Brain pericyte (primary cell): ENCODE results near the gene TSGA10IP.
"Not testable (repeated sequence)": the region's sequence is repeated elsewhere in the genome, so short reads cannot be mapped to it uniquely, and the experiment has no call there.

ENCODE experiments used
- DNase-seq: peaks from one replicate; pipeline ENCODE4 v3.0.0-alpha.2; 2012; ENCODE audit warnings: low read depth, low spot score

TSGA10IP gene

GRCh38 chr11:65945941-65946558, 770 bp downstream of the TSGA10IP start:
- DNase-seq = no peak

- no peak for DNase-seq
These were observed 1.4 kb downstream of the TSGA10IP start for GRCh38 chr11:65946655-65947054.

DNA sequence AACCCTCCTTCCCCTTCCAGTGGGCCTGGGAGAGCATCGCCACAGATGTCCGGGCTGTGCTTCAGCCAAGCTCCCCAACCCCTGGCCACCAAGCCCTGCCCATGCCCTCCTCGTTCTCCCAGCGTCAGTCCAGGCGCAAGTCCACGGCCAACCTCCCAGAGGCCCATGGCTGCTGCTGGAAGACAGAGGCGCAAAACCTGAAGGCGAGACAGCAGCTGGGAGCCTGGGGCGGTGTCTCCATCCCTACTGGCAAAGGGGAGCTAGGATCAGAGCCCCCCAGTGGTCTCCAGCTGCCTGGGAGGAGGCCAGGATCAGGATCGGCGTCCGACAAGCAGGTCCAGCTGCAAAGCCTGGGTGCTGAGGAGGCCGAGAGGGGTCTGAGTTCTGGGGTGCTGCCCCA, 1.9 kb downstream of the TSGA10IP start:
- no peak for DNase-seq

DNA sequence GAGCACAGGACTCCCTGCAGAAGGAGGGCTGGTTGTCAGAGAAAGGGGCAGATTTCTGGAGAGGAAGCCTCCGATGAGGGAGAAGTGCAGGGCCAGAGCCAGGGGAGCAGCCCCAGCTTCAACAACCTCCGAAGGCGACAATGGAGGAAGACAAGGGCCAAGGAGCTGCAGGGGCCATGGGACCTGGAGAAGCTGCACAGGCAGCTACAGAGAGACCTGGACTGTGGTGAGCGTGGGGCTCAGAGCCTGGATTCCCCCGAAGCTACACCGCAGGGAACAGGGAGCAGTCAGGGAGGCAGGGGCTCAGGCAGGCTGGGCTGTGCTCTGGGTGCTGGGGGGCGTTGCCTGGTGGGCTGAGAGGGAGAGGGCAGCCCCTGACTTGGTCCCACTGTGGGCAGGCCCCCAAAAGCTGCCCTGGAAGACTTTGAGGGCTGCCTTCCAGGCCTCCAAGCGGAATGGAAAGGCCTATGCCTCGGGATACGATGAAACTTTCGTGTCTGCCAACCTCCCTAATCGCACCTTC, 2.4 kb downstream of the TSGA10IP start:
- no peak for DNase-seq

DNA sequence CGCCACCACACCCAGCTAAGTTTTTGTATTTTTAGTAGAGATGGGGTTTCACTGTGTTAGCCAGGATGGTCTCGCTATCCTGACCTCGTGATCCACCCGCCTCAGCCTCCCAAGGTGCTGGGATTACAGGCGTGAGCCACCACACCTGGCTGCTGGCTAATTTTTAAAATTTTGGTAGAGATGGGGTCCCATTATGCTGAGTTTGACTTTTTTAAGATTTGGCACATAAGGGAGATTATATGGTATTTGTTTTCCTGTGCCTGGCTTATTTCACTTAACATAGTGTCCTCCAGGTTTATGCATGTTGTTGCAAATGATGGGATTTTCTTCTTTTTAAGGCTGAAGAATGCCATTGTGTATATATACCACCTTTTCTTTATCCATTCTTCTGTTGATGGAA, 5.4 kb downstream of the TSGA10IP start:
- DNase-seq = not testable (repeated sequence)

DNA sequence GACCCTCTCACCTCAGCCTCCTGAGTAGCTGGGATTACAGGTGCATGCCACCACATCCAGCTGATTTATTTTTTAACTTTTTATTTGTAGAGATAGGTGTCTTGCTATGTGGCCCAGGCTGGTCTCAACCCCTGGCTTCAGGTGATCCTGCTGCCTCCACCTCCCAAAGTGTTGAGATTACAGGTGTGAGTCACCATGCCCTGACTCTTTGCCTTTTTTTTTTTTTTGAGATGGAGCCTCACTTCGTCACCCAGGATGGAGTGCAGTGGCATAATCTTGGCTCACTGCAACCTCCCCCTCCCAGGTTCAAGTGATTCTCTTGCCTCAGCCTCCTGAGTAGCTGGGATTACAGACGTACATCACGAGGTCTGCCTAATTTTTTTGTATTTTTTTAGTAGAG, 6.4 kb downstream of the TSGA10IP start:
- DNase-seq = not testable (repeated sequence)

DNA sequence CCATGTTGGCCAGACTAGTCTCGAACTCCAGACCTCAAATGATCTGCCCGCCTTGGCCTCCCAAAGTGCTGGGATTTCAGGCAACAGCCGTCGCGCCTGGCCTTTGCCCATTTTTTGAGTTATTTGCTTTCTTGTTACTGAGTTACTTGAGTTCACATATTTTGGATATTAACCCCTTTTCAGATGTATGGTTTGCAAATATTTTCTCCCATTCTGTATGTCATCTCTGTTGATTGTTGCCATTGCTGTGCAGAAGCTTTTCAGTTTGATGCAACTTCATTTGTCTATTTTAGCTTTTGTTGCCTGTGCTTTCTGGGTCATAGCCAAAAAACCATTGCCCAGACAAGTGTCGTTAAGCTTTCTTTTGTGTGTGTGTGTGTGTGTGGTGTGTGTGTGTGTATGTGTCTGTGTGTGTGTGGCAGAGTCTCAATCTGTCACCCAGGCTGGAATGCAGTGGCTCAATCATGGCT, 6.8 kb downstream of the TSGA10IP start:
- no peak for DNase-seq

GRCh38 chr11:65953471-65953870, 8.2 kb downstream of the TSGA10IP start:
- DNase-seq = no peak

DNA sequence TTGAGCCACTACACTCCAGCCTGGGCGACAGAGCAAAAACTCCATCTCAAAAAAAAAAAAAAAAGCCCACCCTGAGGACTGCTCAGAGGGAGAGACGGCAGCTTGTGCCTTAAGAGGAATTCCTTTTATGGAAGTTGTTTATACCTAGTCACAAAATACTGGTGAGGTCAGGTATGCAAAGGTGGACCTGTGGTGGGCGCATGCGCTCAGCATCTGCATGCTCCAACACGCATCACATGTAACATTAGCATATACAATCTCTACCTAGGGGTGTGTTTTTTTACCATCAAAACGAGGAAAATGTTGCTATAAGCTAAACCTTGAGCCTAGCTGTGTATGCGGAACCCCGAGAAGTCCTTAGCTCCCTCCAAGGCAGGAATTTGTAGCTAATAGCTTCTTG, 9.5 kb downstream of the TSGA10IP start:
- no peak for DNase-seq

GRCh38 chr11:65958291-65958690, 13.0 kb downstream of the TSGA10IP start:
- no peak for DNase-seq

DNA sequence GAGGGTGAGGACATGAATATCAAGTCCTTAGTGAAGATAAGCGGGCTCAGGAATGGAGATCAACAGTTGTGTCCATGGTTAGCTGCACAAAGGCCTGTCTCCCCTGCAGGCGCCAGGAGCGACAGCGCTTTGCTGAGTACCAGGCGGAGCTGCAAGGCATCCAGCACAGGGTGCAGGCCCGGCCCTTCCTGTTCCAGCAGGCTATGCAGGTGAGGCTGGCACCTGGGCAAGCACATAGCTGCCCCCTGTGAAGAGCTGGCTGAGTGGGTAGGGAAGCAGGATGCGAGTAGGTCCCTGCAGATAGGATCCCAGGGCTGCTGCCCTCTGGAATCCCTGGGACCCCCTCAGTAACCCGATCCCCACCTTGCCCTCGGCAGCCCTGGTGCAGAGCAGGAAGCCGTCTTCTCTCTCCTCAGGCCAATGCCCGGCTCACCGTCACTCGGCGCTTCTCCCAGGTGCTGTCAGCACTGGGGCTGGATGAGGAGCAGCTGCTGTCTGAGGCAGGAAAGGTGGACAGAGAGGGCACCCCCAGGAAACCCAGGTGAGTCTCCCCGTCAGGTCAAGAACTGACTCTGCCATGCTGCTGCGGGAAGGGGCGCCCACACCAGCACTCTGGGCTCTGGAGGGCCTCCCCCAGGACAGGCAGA, 13.6 kb downstream of the TSGA10IP start:
- no peak for DNase-seq

- DNase-seq = no peak
These were observed 15.6 kb downstream of the TSGA10IP start for GRCh38 chr11:65960824-65961266.

DNA sequence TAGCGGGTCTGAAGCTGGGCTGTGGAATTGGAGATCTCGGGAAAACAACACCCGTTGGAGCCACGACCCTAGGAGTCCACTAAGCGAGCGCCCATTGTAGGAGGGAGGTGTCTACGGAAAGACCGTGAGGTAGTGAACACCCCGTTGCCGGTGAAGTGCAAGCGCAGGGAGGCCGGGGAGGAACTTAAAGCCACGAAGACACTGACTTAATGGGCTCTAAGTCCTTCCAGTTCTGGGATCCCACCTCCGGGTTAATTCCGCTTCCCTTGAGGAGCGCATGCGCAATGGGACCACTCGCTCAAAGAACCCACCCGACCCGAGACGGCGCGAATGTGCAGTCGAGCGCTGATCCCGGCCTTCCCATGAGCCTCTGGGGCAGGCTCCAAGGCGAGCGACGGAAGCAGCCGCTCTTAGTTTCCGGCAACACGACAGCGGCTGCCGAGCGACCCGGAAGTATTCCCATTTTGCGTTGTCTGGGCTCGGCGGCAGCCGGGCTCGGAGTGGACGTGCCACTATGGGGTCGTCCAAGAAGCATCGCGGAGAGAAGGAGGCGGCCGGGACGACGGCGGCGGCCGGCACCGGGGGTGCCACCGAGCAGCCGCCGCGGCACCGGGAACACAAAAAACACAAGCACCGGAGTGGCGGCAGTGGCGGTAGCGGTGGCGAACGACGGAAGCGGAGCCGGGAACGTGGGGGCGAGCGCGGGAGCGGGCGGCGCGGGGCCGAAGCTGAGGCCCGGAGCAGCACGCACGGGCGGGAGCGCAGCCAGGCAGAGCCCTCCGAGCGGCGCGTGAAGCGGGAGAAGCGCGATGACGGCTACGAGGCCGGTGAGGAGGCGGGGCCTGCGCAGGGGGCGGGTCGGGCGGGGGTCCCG, 16.2 kb downstream of the TSGA10IP start, which contains the start of gene SART1:
Gene SART1, plus strand, starts transcription at position 468 of the 874 bp plus-strand sequence. Its CDS starts 47 bp downstream, at position 515.
- peak; percentile 95 for DNase-seq

DNA sequence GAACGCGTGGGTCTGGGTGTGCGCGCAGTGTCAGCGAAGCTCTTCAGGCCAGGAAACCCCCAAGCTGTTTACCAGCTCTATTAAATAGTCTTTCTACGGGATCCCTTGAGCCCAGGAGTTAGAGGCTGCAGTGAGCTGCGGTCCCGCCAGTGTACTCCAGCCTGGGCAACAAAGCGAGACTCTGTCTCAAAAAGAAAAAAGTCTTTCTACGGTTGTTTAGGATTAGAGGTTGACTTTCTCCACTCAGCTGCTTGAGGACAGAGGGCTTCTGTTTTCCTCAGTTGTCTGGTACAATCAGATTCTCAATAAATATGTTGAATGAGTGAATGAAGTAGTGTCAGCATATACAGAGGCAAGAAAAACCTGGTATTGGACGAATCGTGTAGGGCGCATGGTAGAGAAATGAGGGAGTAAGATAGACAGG, 16.9 kb downstream of the TSGA10IP start:
- no peak for DNase-seq

- no peak for DNase-seq
These were observed 19.6 kb downstream of the TSGA10IP start for GRCh38 chr11:65964906-65965305.

GRCh38 chr11:65965986-65966762, 20.9 kb downstream of the TSGA10IP start:
- no peak for DNase-seq

DNA sequence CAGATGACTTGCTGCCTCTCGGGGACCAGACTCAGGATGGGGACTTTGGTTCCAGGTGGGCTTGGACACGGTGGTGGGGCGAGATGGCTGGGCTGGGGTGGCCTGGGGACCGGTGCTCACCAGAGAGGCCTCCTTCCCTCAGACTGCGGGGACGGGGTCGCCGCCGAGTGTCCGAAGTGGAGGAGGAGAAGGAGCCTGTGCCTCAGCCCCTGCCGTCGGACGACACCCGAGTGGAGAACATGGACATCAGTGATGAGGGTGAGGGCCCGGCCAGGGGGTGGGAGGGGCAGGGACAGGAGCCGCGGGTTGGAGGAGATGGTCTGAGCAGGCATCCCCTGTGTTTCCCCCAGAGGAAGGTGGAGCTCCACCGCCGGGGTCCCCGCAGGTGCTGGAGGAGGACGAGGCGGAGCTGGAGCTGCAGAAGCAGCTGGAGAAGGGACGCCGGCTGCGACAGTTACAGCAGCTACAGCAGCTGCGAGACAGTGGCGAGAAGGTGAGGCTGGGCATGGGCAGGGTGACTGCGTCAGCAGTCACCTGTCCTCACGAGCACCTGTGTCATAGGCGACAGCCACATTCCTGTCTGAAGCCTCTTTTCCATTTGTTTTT, 22.2 kb downstream of the TSGA10IP start:
- no peak for DNase-seq

DNA sequence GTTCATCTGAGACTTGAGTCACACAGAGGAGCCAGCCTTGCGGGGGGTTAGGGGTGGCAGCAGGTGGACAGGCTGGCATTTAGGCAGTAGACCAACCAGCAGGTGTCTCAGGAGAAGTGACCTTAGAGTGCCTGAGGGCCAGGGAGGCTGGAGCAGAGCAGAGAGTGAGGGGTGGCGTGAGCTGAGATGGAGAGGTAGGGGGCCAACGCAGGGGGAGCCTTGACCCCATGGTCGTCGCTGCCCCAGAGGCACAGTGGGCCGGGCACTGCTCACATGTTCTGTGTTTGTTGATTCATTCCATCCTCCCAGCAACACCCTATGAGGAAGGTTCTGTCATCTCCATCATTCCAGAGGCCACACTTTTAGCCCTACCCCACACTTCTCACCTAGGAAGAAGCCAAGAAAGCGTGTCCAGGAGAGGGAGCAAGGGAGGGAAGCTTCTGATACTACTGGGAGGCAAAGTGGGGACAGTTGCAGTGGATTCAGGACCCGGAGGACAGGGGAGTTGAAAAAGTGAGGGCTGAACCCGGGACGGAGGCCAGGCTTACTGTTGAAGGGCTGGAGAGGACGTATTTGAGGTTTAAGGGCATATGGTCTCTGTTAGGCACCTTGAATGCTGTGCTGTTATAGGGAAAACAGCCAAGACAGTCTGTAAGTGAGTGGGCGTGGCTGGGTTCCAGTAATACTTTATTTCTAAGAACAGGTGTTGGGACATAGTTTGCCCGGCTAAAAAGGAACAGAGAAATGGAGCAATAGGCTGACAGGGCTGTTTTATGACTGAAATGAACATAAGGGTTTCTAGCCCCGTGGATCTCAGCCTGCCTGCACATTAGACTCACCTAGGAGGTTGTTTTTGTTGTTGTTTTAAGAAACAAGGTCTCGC, 23.6 kb downstream of the TSGA10IP start:
- DNase-seq = no peak

DNA sequence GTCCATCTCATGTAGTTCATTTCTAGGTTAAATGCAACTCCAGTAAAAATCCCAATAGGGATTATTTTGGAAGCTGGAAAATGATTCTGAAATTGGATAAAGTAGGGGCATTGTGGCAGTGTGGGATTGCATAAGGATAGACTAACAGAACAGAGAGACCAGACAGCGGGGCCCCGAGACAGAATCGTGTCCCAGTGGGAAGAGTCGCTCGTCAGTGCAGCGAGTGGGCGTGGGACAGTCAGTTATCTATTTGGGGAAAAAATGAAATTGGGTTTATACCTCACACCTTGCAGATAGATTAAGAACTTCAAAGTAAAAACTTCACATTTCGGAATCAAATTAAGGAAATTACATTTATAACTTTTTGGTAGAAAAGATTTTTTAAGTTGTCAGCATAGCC, 26.8 kb downstream of the TSGA10IP start:
- DNase-seq = no peak
